ENCODE measurements around the gene ZNF793.
A peak's percentile ranks its signal among the peaks of the same experiment; 100 is the strongest.

Gene ZNF793

GRCh38 chr19:37470216-37470615 lies 36.5 kb upstream of the ZNF793 start:
- peak; percentile 7 for DNase-seq (ENCODE audit: low spot score)
- TF ChIP-seq CTCF (IDR thresholded peaks at IDR 0.05; ENCODE audit: borderline replicate concordance, control extremely low read depth, extremely low read depth, insufficient read depth, missing control alignments), result no peak
- in situ Hi-C loops (cut with MboI; ENCODE audit: low sequenced_read_pairs, unreplicated experiment), result no loop called here

GRCh38 chr19:37472165-37472564 lies 34.6 kb upstream of the ZNF793 start:
- in situ Hi-C loops (cut with MboI; ENCODE audit: low sequenced_read_pairs, unreplicated experiment), result no loop called here
- TF ChIP-seq CTCF (IDR thresholded peaks at IDR 0.05; ENCODE audit: borderline replicate concordance, control extremely low read depth, extremely low read depth, insufficient read depth, missing control alignments), result no peak
- no peak for DNase-seq (ENCODE audit: low spot score)

- no peak for DNase-seq (ENCODE audit: low spot score)
- in situ Hi-C loops (cut with MboI; ENCODE audit: low sequenced_read_pairs, unreplicated experiment), result no loop called here
- no peak for TF ChIP-seq CTCF (IDR thresholded peaks at IDR 0.05; ENCODE audit: borderline replicate concordance, control extremely low read depth, extremely low read depth, insufficient read depth, missing control alignments)
Observed at GRCh38 chr19:37484406-37485168, 22.2 kb upstream of the ZNF793 start.

- DNase-seq (ENCODE audit: low spot score), result no peak
- in situ Hi-C loops (cut with MboI; ENCODE audit: low sequenced_read_pairs, unreplicated experiment), result no loop called here
- no peak for TF ChIP-seq CTCF (IDR thresholded peaks at IDR 0.05; ENCODE audit: borderline replicate concordance, control extremely low read depth, extremely low read depth, insufficient read depth, missing control alignments)
Observed at GRCh38 chr19:37492213-37492612, 14.5 kb upstream of the ZNF793 start.

GRCh38 chr19:37505958-37506386 lies 767 bp upstream of the ZNF793 start:
- in situ Hi-C loops (cut with MboI; ENCODE audit: low sequenced_read_pairs, unreplicated experiment), result no loop called here
- TF ChIP-seq CTCF (IDR thresholded peaks at IDR 0.05; ENCODE audit: borderline replicate concordance, control extremely low read depth, extremely low read depth, insufficient read depth, missing control alignments), result no peak
- no peak for DNase-seq (ENCODE audit: low spot score)

- no peak for TF ChIP-seq CTCF (IDR thresholded peaks at IDR 0.05; ENCODE audit: borderline replicate concordance, control extremely low read depth, extremely low read depth, insufficient read depth, missing control alignments)
- DNase-seq (ENCODE audit: low spot score), result no peak
- in situ Hi-C loops (cut with MboI; ENCODE audit: low sequenced_read_pairs, unreplicated experiment), result no loop called here
Observed at GRCh38 chr19:37507167-37507464, 377 bp downstream of the ZNF793 start.

Measured in GM13976 (cell line).